Measurements from ENCODE around the gene RHOC. TPM values are rescaled to one million over a fixed set of nuclear protein-coding genes. Genes with fewer than 3 reads are reported as not detected.

RHOC gene
- total RNA-seq, 1 donor from 2014 or later = 285 TPM

DNA sequence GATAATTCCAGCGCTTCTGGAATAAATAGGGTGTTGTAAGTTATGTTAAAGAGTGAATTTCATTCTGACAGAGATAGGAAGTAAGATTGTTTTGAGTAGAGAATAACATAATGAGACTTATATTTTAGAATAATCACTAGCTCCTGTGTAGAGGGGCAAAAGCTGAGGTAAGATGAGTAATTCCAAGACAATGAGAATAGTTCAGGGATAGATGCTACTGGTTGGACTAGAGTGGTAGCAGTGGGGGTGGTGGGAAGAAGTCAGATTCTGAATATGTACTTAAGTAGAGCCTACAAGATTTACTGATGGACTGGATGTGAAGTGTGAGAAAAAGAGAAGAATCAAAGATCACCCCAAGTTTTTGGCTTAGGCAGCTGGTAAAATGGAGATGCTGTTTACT is 55.7 kb downstream of the RHOC start:
- no peak overlapping the region for H3K4me3 Mint-ChIP-seq (ENCODE audit: unreplicated experiment)
- peaks cover 46% of the 10 kb centered on the region for H3K36me3 Mint-ChIP-seq (ENCODE audit: unreplicated experiment)
- no peak for DNase-seq (ENCODE audit: extremely low spot score, unreplicated experiment)
- H3K27me3 Mint-ChIP-seq (ENCODE audit: unreplicated experiment) = no peaks in the 10 kb centered on the region
- H3K4me1 Mint-ChIP-seq (ENCODE audit: unreplicated experiment) = peaks cover 7% of the 10 kb centered on the region
- no peaks in the 10 kb centered on the region for H3K9me3 Mint-ChIP-seq (ENCODE audit: unreplicated experiment)
- H3K27ac Mint-ChIP-seq (ENCODE audit: unreplicated experiment) = no peak overlapping the region
- TF ChIP-seq, protein P1, sequence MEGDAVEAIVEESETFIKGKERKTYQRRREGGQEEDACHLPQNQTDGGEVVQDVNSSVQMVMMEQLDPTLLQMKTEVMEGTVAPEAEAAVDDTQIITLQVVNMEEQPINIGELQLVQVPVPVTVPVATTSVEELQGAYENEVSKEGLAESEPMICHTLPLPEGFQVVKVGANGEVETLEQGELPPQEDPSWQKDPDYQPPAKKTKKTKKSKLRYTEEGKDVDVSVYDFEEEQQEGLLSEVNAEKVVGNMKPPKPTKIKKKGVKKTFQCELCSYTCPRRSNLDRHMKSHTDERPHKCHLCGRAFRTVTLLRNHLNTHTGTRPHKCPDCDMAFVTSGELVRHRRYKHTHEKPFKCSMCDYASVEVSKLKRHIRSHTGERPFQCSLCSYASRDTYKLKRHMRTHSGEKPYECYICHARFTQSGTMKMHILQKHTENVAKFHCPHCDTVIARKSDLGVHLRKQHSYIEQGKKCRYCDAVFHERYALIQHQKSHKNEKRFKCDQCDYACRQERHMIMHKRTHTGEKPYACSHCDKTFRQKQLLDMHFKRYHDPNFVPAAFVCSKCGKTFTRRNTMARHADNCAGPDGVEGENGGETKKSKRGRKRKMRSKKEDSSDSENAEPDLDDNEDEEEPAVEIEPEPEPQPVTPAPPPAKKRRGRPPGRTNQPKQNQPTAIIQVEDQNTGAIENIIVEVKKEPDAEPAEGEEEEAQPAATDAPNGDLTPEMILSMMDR (IDR thresholded peaks at IDR 0.05) = no peak

Other genes starting within 250 kb of the RHOC start
- gene WNT2B, start 198.2 kb downstream of the RHOC start, total RNA-seq = 2.3 TPM in 2 replicates
- 22.0 and 22.4 TPM in 2 replicates for gene ST7L, start 88.0 kb downstream of the RHOC start, total RNA-seq
- 129 and 130 TPM in 2 replicates for gene CAPZA1, start 87.3 kb downstream of the RHOC start, total RNA-seq
- 85.1 and 87.4 TPM in 2 replicates for gene MOV10, start 32.5 kb downstream of the RHOC start, total RNA-seq
- 0.67 and 1.1 TPM in 2 replicates for gene PPM1J, start 8.2 kb upstream of the RHOC start, total RNA-seq
- gene SLC16A1, start 249.1 kb upstream of the RHOC start, total RNA-seq = 58.7 and 60.0 TPM in 2 replicates